B cell (primary cell): Measurements from ENCODE around the gene CDC37L1. TPM values are rescaled to one million over a fixed set of nuclear protein-coding genes. Genes with fewer than 3 reads are reported as not detected.
"Not testable (repeated sequence)": the region's sequence is repeated elsewhere in the genome, so short reads cannot be mapped to it uniquely, and the experiment has no call there.

Experiments used
- ATAC-seq: fragments of 200-7000 bp; cut with Tn5 transposase; one replicate; pipeline ENCODE4 v1.10.0; 2021; ENCODE audit warnings: low read depth, mild to moderate bottlenecking, moderate number of reproducible peaks, moderate library complexity
- CTCF ChIA-PET: fragments of 350-600 bp; sonication (Branson Sonifier 250); formaldehyde crosslinking; loops from one replicate; lab custom pipeline; 2021; ENCODE audit warnings: antibody characterized with exemption, inconsistent platforms; lab: Charles Lee
- POLR2A ChIA-PET: fragments of 350-600 bp; sonication (Branson Sonifier 250); formaldehyde crosslinking; loops from one replicate; lab custom pipeline; 2021; ENCODE audit warnings: antibody characterized with exemption; lab: Charles Lee
- DNase-seq: peaks from one replicate; pipeline ENCODE4 v3.0.0; 2013
- H2AFZ ChIP-seq: 2 replicates; pipeline ENCODE4 v1.6.1; 2012; ENCODE audit warnings: mild to moderate bottlenecking, low read depth, low read length; ENCODE audit not compliant: insufficient read depth, poor library complexity, severe bottlenecking
- H3K27ac ChIP-seq, 2 donors: 1 replicate in 1 of 2; 2 replicates in 1 of 2; pipeline ENCODE4 v1.5.1; 2012 to 2013; ENCODE audit warnings: low read length in 2 of 2, mild to moderate bottlenecking in 2 of 2, moderate library complexity in 1 of 2
- H3K27me3 ChIP-seq, 4 experiments: fragments of 200-600 bp in 1 of 4; sonication (generic) in 1 of 4; replicated peaks in 1 of 4; 1 replicate in 2 of 4; 2 replicates in 2 of 4; pipeline versions ENCODE4 v1.6.1 to v1.7.0; 2013 to 2016; ENCODE audit warnings: low read length in 3 of 4, mild to moderate bottlenecking in 2 of 4, mixed read lengths in 1 of 4, moderate library complexity in 1 of 4; ENCODE audit not compliant: insufficient read depth in 4 of 4, control insufficient read depth in 3 of 4; ENCODE audit errors: control extremely low read depth in 1 of 4
- H3K36me3 ChIP-seq, 2 experiments: replicated peaks in 1 of 2; 1 replicate in 1 of 2; 2 replicates in 1 of 2; pipeline versions ENCODE4 v1.6.1 to v1.7.1; 2013; ENCODE audit warnings: low read length in 1 of 2; ENCODE audit not compliant: insufficient read depth in 2 of 2, control insufficient read depth in 1 of 2; ENCODE audit errors: control extremely low read depth in 1 of 2, extremely low read depth in 1 of 2
- H3K4me1 ChIP-seq, 2 donors: fragments of 200-600 bp in 1 of 2; sonication (generic) in 1 of 2; 1 replicate in 1 of 2; 2 replicates in 1 of 2; pipeline versions ENCODE4 v1.5.1 to v1.6.1; 2013 to 2017; ENCODE audit warnings: low read length in 2 of 2; ENCODE audit not compliant: control insufficient read depth in 2 of 2, insufficient read depth in 2 of 2
- H3K4me2 ChIP-seq: replicated peaks from 2 replicates; pipeline ENCODE3; 2012; ENCODE audit warnings: mild to moderate bottlenecking, low read depth, low read length; ENCODE audit not compliant: poor library complexity, severe bottlenecking
- H3K4me3 ChIP-seq, 5 experiments: fragments of 200-600 bp in 1 of 5; sonication (generic) in 1 of 5; 1 replicate in 3 of 5; 2 replicates in 2 of 5; pipeline versions ENCODE4 v1.5.1 to v1.7.0; 2011 to 2016; ENCODE audit warnings: low read length in 4 of 5, mild to moderate bottlenecking in 4 of 5, low read depth in 2 of 5, control low read depth in 1 of 5, moderate library complexity in 1 of 5; ENCODE audit not compliant: insufficient read depth in 1 of 5; ENCODE audit errors: control extremely low read depth in 1 of 5, extremely low read depth in 1 of 5
- H3K79me2 ChIP-seq: fragments of 200-600 bp; sonication (generic); one replicate; pipeline ENCODE4 v1.6.0; 2016; ENCODE audit warnings: low read length; ENCODE audit not compliant: control insufficient read depth, insufficient read depth
- H3K9ac ChIP-seq: fragments of 200-600 bp; sonication (generic); 2 replicates; pipeline ENCODE4 v1.6.1; 2017; ENCODE audit warnings: mild to moderate bottlenecking, low read length, moderate library complexity
- H3K9me3 ChIP-seq, 3 donors: one replicate each; pipeline versions ENCODE4 v1.6.1 to v1.7.1; 2013; ENCODE audit warnings: low read length in 2 of 3; ENCODE audit not compliant: control insufficient read depth in 2 of 3, insufficient read depth in 1 of 3; ENCODE audit errors: control extremely low read depth in 1 of 3
- H4K20me1 ChIP-seq: 2 replicates; pipeline ENCODE4 v1.6.0; 2012; ENCODE audit warnings: mild to moderate bottlenecking, low read length; ENCODE audit not compliant: insufficient read depth, control insufficient read depth, poor library complexity, severe bottlenecking
- H3K27ac Mint-ChIP-seq: one replicate; pipeline ENCODE4 v1.8.0; 2021; ENCODE audit warnings: mixed read lengths
- H3K27me3 Mint-ChIP-seq: one replicate; pipeline ENCODE4 v1.8.0; 2021; ENCODE audit warnings: mixed read lengths
- H3K4me1 Mint-ChIP-seq: one replicate; pipeline ENCODE4 v1.8.0; 2021; ENCODE audit warnings: mixed read lengths
- H3K4me3 Mint-ChIP-seq: one replicate; pipeline ENCODE4 v1.8.0; 2021; ENCODE audit warnings: mixed read lengths
- H3K9me3 Mint-ChIP-seq: one replicate; pipeline ENCODE4 v1.8.0; 2022; ENCODE audit warnings: mixed read lengths; ENCODE audit not compliant: insufficient read depth
- EZH2 ChIP-seq: IDR thresholded peaks from 2 replicates; pipeline ENCODE4 v1.6.1; 2012; ENCODE audit warnings: borderline replicate concordance, low read depth, mild to moderate bottlenecking, moderate library complexity, low read length; ENCODE audit not compliant: insufficient read depth, poor library complexity, severe bottlenecking
- WGBS: methylation state at CpG from one replicate; pipeline ENCODE4 v1.1.5; 2013; ENCODE audit warnings: missing lambda C conversion rate; ENCODE audit not compliant: insufficient coverage; 5-methylcytosine and 5-hydroxymethylcytosine counted together
- intact Hi-C: fragments of 100-400 bp; cut with micrococcal nuclease; formaldehyde crosslinking; loops from one replicate; pipeline ENCODE4 v1.10.0; 2022
- polyA plus RNA-seq: library from polyadenylated mRNA; depleted of rRNA; stranded (reverse); fragments of >200 nt; gene quantifications from 2 replicates; pipeline ENCODE4 v1.2.3, GENCODE V29; 2012
- total RNA-seq, 2 donors: library from RNA; stranded (reverse); fragments of 120-200 nt in 1 of 2; gene quantifications; 1 replicate in 1 of 2; 2 replicates in 1 of 2; pipeline versions ENCODE4 v1.2.3 to v1.2.4, GENCODE V29; 2013 to 2022
- TF ChIP-seq, protein P1 (sequence below): fragments of 200-600 bp; IDR thresholded peaks from one replicate; pipeline ENCODE4 v1.8.0; 2022; ENCODE audit warnings: antibody characterized with exemption, mild to moderate bottlenecking

Gene CDC37L1
- total and polyA plus RNA-seq, 2 donors (not counting 1 experiment from before 2014, with no cell fraction given): 3.0 to 16.0 TPM

DNA sequence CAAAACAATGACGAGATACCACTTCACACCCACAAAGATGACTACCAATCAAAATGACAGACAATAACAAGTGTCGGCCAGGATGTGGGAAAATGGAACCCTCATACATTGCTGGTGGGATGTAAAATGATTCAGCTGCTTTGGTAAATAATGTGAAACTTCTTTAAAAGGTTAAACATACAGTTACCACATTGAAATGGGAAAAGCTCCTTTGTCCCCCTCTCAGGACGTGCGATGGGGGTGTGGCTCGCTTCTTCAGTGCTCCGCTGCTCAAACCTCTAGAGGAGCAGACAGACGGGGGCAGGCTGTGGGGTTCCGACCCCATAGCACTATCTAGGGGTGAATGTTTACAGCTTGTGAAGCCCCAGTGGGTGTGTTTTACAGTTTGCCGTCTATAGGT, 25.3 kb upstream of the CDC37L1 start:
- H2AFZ ChIP-seq: no peak overlapping the region

DNA sequence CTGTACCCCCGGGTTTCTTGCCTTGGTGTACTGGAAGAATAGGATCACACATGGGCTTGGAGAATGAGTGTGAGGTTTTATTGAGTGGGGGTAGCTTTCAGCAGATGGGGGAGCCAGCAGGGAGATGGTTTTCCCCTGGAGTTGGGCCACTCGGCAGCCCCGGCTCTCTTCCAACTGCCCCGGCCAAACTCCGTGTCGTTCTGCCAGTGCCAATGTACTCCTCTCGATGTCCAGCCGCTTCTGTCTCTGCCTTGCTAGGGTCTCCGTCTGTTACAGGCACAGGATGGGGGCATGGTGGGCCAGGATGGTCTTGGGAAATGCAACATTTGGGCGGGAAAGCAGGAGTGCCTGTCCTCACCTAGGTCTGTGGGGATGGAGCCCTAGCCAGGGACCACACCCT, 24.8 kb upstream of the CDC37L1 start:
- Histone ChIP-seq H3K27me3 (no peaks in the 10 kb centered on the region), H3K9ac (no peak overlapping the region), H3K4me3 (no peak overlapping the region), H4K20me1 (no peaks in the 10 kb centered on the region), H3K9me3 (no peaks in the 10 kb centered on the region), H3K27ac (no peak overlapping the region), H3K36me3 (no peaks in the 10 kb centered on the region), H3K79me2 (no peaks in the 10 kb centered on the region), H3K4me2 (no peak overlapping the region), H3K4me1 (no peaks in the 10 kb centered on the region), H2AFZ (no peak overlapping the region)
- Mint-ChIP-seq H3K27me3 (peaks cover 18% of the 10 kb centered on the region), H3K9me3 (no peaks in the 10 kb centered on the region), H3K27ac (no peak overlapping the region), H3K4me3 (no peak overlapping the region), H3K4me1 (no peaks in the 10 kb centered on the region)
- intact Hi-C loops: no loop called here
- WGBS: 82% methylated on average over 7 of the region's 10 CpGs
- ATAC-seq (no peak), DNase-seq (no peak)
- POLR2A ChIA-PET: no interaction called here
- CTCF ChIA-PET: no interaction called here
- TF ChIP-seq, protein P1, sequence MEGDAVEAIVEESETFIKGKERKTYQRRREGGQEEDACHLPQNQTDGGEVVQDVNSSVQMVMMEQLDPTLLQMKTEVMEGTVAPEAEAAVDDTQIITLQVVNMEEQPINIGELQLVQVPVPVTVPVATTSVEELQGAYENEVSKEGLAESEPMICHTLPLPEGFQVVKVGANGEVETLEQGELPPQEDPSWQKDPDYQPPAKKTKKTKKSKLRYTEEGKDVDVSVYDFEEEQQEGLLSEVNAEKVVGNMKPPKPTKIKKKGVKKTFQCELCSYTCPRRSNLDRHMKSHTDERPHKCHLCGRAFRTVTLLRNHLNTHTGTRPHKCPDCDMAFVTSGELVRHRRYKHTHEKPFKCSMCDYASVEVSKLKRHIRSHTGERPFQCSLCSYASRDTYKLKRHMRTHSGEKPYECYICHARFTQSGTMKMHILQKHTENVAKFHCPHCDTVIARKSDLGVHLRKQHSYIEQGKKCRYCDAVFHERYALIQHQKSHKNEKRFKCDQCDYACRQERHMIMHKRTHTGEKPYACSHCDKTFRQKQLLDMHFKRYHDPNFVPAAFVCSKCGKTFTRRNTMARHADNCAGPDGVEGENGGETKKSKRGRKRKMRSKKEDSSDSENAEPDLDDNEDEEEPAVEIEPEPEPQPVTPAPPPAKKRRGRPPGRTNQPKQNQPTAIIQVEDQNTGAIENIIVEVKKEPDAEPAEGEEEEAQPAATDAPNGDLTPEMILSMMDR: no peak
- TF ChIP-seq EZH2: no peak

More for the DNA sequence above, 25.3 kb upstream of the CDC37L1 start:
- 91% methylated on average over 6 of the region's 9 CpGs for WGBS
- POLR2A ChIA-PET: no interaction called here
- H3K4me3 Mint-ChIP-seq: no peak overlapping the region
- H3K9ac ChIP-seq: no peak overlapping the region
- no peak overlapping the region for H3K4me2 ChIP-seq
- intact Hi-C loops: no loop called here
- no peaks in the 10 kb centered on the region for H3K9me3 Mint-ChIP-seq
- DNase-seq (no peak), ATAC-seq (no peak)
- CTCF ChIA-PET: no interaction called here
- TF ChIP-seq, protein P1: no peak
- TF ChIP-seq EZH2: no peak
- no peaks in the 10 kb centered on the region for H4K20me1 ChIP-seq
- H3K4me1 Mint-ChIP-seq: no peaks in the 10 kb centered on the region
- no peaks in the 10 kb centered on the region for H3K36me3 ChIP-seq
- no peaks in the 10 kb centered on the region for H3K9me3 ChIP-seq
- H3K79me2 ChIP-seq: no peaks in the 10 kb centered on the region
- H3K4me1 ChIP-seq: no peaks in the 10 kb centered on the region
- H3K4me3 ChIP-seq: no peak overlapping the region
- H3K27ac Mint-ChIP-seq: no peak overlapping the region
- no peak overlapping the region for H3K27ac ChIP-seq
- peaks cover 22% of the 10 kb centered on the region for H3K27me3 Mint-ChIP-seq
- H3K27me3 ChIP-seq: no peaks in the 10 kb centered on the region

DNA sequence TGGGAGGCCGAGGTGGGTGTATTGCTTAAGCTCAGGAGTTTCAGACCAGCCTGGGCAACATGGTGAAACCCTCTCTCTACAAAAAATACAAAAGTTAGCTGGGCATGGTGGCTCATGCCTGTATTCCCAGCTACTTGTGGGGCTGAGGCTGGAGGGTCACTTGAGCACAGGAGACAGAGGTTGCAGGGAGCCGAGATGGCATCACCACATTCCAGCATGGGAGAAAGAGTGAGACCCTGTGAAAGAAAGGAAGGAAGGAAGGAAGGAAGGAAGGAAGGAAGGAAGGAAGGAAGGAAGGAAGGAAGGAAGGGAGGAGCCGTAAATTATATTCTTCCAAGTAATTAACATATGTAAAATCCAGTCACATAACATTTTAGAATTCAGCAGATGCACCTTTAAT, 23.2 kb upstream of the CDC37L1 start:
- H3K9ac ChIP-seq, H3K4me2 ChIP-seq, H3K36me3 ChIP-seq, H3K27me3 Mint-ChIP-seq, H2AFZ ChIP-seq, H3K27ac ChIP-seq, H3K9me3 ChIP-seq, H3K4me1 Mint-ChIP-seq, H3K79me2 ChIP-seq, H3K27ac Mint-ChIP-seq, DNase-seq, ATAC-seq, CTCF ChIA-PET, H3K27me3 ChIP-seq, H3K4me3 Mint-ChIP-seq, H3K4me3 ChIP-seq, intact Hi-C loops, H3K4me1 ChIP-seq, H3K9me3 Mint-ChIP-seq, H4K20me1 ChIP-seq: not testable (repeated sequence)
- POLR2A ChIA-PET: interaction anchor here (0.7 kb wide), 1 partner anchor 81 kb away, joined by 3 read pairs; no protein-coding TSS in a partner anchor
- no CpG with 5 or more reads among the region's 3 CpGs for WGBS
